Measurements from ENCODE around the gene MTHFD1L.

- no peak for TF ChIP-seq CTCF (IDR thresholded peaks at IDR 0.05)
- TF ChIP-seq POLR2A (IDR thresholded peaks at IDR 0.05) = no peak
Observed at GRCh38 chr6:151071295-151071694, 205.8 kb downstream of the MTHFD1L start.
